K562 (cell line): Measurements from ENCODE around the gene TTYH2. TPM values are rescaled to one million over a fixed set of nuclear protein-coding genes. Genes with fewer than 3 reads are reported as not detected.
A peak's percentile ranks its signal among the peaks of the same experiment; 100 is the strongest.

ENCODE experiments used
- ATAC-seq: fragments of 200-7000 bp; cut with Tn5 transposase; 3 replicates; pipeline ENCODE4 v1.9.1; 2020; ENCODE audit warnings: moderate library complexity
- BruUV-seq: library from RNA; stranded (reverse); fragments of 400-500 nt; replicated peaks from 2 replicates; lab custom pipeline; 2021; lab: Mats Ljungman, UMichigan
- CTCF ChIA-PET: fragments of 300-600 bp; formaldehyde crosslinking; extraction: SDS; loops from one replicate; lab custom pipeline; 2021; ENCODE audit warnings: low intra/inter-chr PET ratio; lab: Yijun Ruan, JAX
- POLR2A ChIA-PET: fragments of 300-600, 350-650 bp; sonication (Branson Sonifier 250); formaldehyde crosslinking; extraction: SDS; loops from one replicate; lab custom pipeline; 2021; ENCODE audit warnings: antibody characterized with exemption, inconsistent platforms; lab: Yijun Ruan, JAX
- DNase-seq, 4 experiments: peaks; one replicate each; pipeline versions ENCODE4 v3.0.0 to v3.0.0-alpha.2; 2011 to 2018; ENCODE audit warnings: low spot score in 3 of 4, mixed read lengths in 3 of 4; ENCODE audit errors: extremely low read depth in 1 of 4
- FAIRE-seq: peaks from 2 replicates; lab custom pipeline; 2011; peaks lifted over from hg19 to GRCh38; lab: Jason Lieb, UNC
- H2AFZ ChIP-seq: 2 replicates; pipeline ENCODE4 v1.6.0; 2011; ENCODE audit warnings: low read depth, low read length, control low read depth, inconsistent platforms
- H3K27ac ChIP-seq: fragments of 200-600 bp; 3 replicates; pipeline ENCODE4 v1.8.0; 2011; ENCODE audit warnings: low read depth, mild to moderate bottlenecking, control low read depth, inconsistent platforms, low read length, moderate library complexity, mixed read lengths; ENCODE audit errors: extremely low read depth
- H3K27me3 ChIP-seq, 2 experiments: fragments of 300-600 bp in 1 of 2; 2 replicates in 1 of 2; 3 replicates in 1 of 2; pipeline versions ENCODE4 v1.6.0 to v1.8.0; 2011; ENCODE audit warnings: inconsistent platforms in 2 of 2, low read length in 2 of 2, mild to moderate bottlenecking in 1 of 2, mixed read lengths in 1 of 2, moderate library complexity in 1 of 2; ENCODE audit not compliant: control insufficient read depth in 2 of 2, insufficient read depth in 2 of 2
- H3K36me3 ChIP-seq: fragments of 300-600 bp; 3 replicates; pipeline ENCODE4 v1.8.0; 2011; ENCODE audit warnings: mild to moderate bottlenecking, low read length, inconsistent platforms; ENCODE audit not compliant: control insufficient read depth, insufficient read depth
- H3K4me1 ChIP-seq, 2 experiments: fragments of 200-600 bp in 1 of 2; replicated peaks in 1 of 2; 2 replicates in 1 of 2; 3 replicates in 1 of 2; pipeline versions ENCODE4 v1.5.1 to v1.8.0; 2011; ENCODE audit warnings: inconsistent platforms in 2 of 2, low read length in 2 of 2, mild to moderate bottlenecking in 1 of 2, mixed read lengths in 1 of 2, moderate library complexity in 1 of 2; ENCODE audit not compliant: control insufficient read depth in 2 of 2, insufficient read depth in 2 of 2
- H3K4me2 ChIP-seq: 2 replicates; pipeline ENCODE4 v1.6.1; 2011; ENCODE audit warnings: low read length, control low read depth, inconsistent platforms, mixed read lengths; ENCODE audit not compliant: insufficient read depth
- H3K4me3 ChIP-seq: fragments of 200-600 bp; sonication (generic), shearing (Covaris generic); 2 replicates; pipeline ENCODE4 v1.5.1; 2016; ENCODE audit warnings: control low read depth, inconsistent platforms
- H3K79me2 ChIP-seq: fragments of 200-600 bp; 3 replicates; pipeline ENCODE4 v1.8.0; 2011; ENCODE audit warnings: low read length, inconsistent platforms; ENCODE audit not compliant: control insufficient read depth, insufficient read depth
- H3K9ac ChIP-seq, 2 experiments: 2 replicates each; pipeline versions ENCODE4 v1.6.0 to v1.6.1; 2011; ENCODE audit warnings: low read depth in 2 of 2, low read length in 2 of 2, control low read depth in 1 of 2, inconsistent platforms in 1 of 2, mild to moderate bottlenecking in 1 of 2, mixed read lengths in 1 of 2; ENCODE audit not compliant: insufficient read depth in 1 of 2
- H3K9me1 ChIP-seq: one replicate; pipeline ENCODE4 v1.6.0; 2011; ENCODE audit warnings: inconsistent platforms, mild to moderate bottlenecking, low read length, moderate library complexity; ENCODE audit not compliant: control insufficient read depth, insufficient read depth
- H3K9me3 ChIP-seq: replicated peaks from 2 replicates; pipeline ENCODE4 v1.5.1; 2011; ENCODE audit warnings: low read depth, low read length, inconsistent platforms; ENCODE audit not compliant: control insufficient read depth, insufficient read depth
- H4K20me1 ChIP-seq: replicated peaks from 2 replicates; pipeline ENCODE4 v1.6.1; 2011; ENCODE audit warnings: low read length, inconsistent platforms, mixed read lengths; ENCODE audit not compliant: control insufficient read depth, insufficient read depth
- BDP1 ChIP-seq: IDR thresholded peaks from 3 replicates; pipeline ENCODE4 v1.6.1; 2011; ENCODE audit not compliant: insufficient read length, insufficient read depth
- BRD4 ChIP-seq: fragments of 200-600 bp; sonication (generic); IDR thresholded peaks from 2 replicates; pipeline ENCODE4 v1.6.1; 2017; ENCODE audit warnings: inconsistent platforms
- EP300 ChIP-seq: IDR thresholded peaks from 2 replicates; pipeline ENCODE4 v1.6.1; 2012; ENCODE audit warnings: low read length, improper control_type of control experiment
- ETV1 ChIP-seq: fragments of 450-650 bp; conservative IDR thresholded peaks from 2 replicates; pipeline ENCODE4 v1.6.1; 2016; ENCODE audit warnings: missing genetic modification characterization, control low read depth, low read depth, missing compliant biosample characterization
- HDAC3 ChIP-seq: fragments of 450-650 bp; IDR thresholded peaks from 2 replicates; pipeline ENCODE4 v1.6.1; 2018; ENCODE audit warnings: borderline replicate concordance, mild to moderate bottlenecking, moderate library complexity; ENCODE audit not compliant: partially characterized antibody
- MCM3 ChIP-seq: fragments of 450-650 bp; IDR thresholded peaks from 2 replicates; pipeline ENCODE4 v1.6.1; 2016
- NR1H2 ChIP-seq: sonication (generic); formaldehyde crosslinking; IDR thresholded peaks from 2 replicates; pipeline ENCODE4 v1.4.0; 2020; ENCODE audit warnings: mild to moderate bottlenecking, missing genetic modification reagents
- POLR2B ChIP-seq: fragments of 450-650 bp; IDR thresholded peaks from 2 replicates; pipeline ENCODE4 v1.6.1; 2018; ENCODE audit warnings: low read depth; ENCODE audit not compliant: partially characterized antibody
- SIN3A ChIP-seq, 2 experiments: fragments of 150-350 bp in 1 of 2; IDR thresholded peaks; 2 replicates each; pipeline ENCODE4 v1.6.1; 2011 to 2016; ENCODE audit warnings: borderline replicate concordance in 2 of 2, low read depth in 2 of 2, low read length in 2 of 2, mild to moderate bottlenecking in 2 of 2, moderate library complexity in 2 of 2; ENCODE audit not compliant: control insufficient read depth in 1 of 2
- SMARCB1 ChIP-seq: IDR thresholded peaks from 2 replicates; pipeline ENCODE4 v1.6.1; 2011; ENCODE audit warnings: improper control_type of control experiment, low read depth; ENCODE audit not compliant: insufficient read length
- TSC22D4 ChIP-seq: fragments of 450-650 bp; IDR thresholded peaks from 2 replicates; pipeline ENCODE4 v1.6.1; 2016; ENCODE audit warnings: missing genetic modification characterization, missing biosample characterization, control low read depth
- ZNF445 ChIP-seq: fragments of 250-450 bp; sonication (Bioruptor Pico); IDR thresholded peaks from 2 replicates; pipeline ENCODE4 v1.4.0; 2020; ENCODE audit warnings: low read depth, mild to moderate bottlenecking, moderate library complexity
- ZSCAN29 ChIP-seq: fragments of 450-650 bp; IDR thresholded peaks from 2 replicates; pipeline ENCODE4 v1.6.1; 2017
- WGBS: fragments of 100-300 bp; shearing (Covaris generic); methylation state at CpG from one replicate; pipeline ENCODE4 v1.1.6; 2016; ENCODE audit warnings: low coverage, mixed read lengths; ENCODE audit not compliant: insufficient coverage; ENCODE audit errors: missing lambda C conversion rate; 5-methylcytosine and 5-hydroxymethylcytosine counted together
- in situ Hi-C: fragments of 300-500 bp; cut with MboI; formaldehyde crosslinking; loops from 4 replicates; pipeline ENCODE4 v1.15.0; 2018; ENCODE audit warnings: inconsistent platforms, mixed read lengths
- intact Hi-C: fragments of 100-400 bp; cut with micrococcal nuclease; formaldehyde crosslinking; loops from 2 replicates; pipeline ENCODE4 v1.14.2; 2022
- polyA plus RNA-seq, 8 experiments: library from polyadenylated mRNA; depleted of rRNA in 4 of 8; stranded (reverse) in 5 of 8; unstranded in 3 of 8; fragments of >200 nt; fragmentation: Nextera tagmentation in 2 of 8; fragmentation: Illumina TruSeq in 1 of 8; extraction: Ambion mirVana in 2 of 8; extraction: Trizol in 1 of 8; gene quantifications; 2 replicates each; pipeline versions ENCODE4 v1.2.1 to v1.2.3, GENCODE V29; 2011 to 2014; ENCODE audit warnings: inconsistent platforms in 1 of 8, missing spikeins in 1 of 8
- total RNA-seq, 7 experiments: library from RNA; depleted of rRNA in 6 of 7; stranded (reverse); fragments of >200 nt in 6 of 7; fragmentation: Illumina TruSeq in 2 of 7; extraction: Trizol in 2 of 7; gene quantifications; 2 replicates each; pipeline versions ENCODE4 v1.2.1 to v1.2.3, GENCODE V29; 2011 to 2021; ENCODE audit warnings: low replicate concordance in 1 of 7
- TF ChIP-seq, protein P1 (sequence below): fragments of 450-650 bp; IDR thresholded peaks from 2 replicates; pipeline ENCODE4 v1.6.1; 2018; ENCODE audit warnings: mild to moderate bottlenecking, low read depth; ENCODE audit not compliant: partially characterized antibody

The TTYH2 gene
- total and polyA plus RNA-seq, 9 of the 15 experiments (the other 6 are each of a cell fraction or from before 2014, with no cell fraction given): 0.03 to 2.0 (median 0.91) TPM

DNA sequence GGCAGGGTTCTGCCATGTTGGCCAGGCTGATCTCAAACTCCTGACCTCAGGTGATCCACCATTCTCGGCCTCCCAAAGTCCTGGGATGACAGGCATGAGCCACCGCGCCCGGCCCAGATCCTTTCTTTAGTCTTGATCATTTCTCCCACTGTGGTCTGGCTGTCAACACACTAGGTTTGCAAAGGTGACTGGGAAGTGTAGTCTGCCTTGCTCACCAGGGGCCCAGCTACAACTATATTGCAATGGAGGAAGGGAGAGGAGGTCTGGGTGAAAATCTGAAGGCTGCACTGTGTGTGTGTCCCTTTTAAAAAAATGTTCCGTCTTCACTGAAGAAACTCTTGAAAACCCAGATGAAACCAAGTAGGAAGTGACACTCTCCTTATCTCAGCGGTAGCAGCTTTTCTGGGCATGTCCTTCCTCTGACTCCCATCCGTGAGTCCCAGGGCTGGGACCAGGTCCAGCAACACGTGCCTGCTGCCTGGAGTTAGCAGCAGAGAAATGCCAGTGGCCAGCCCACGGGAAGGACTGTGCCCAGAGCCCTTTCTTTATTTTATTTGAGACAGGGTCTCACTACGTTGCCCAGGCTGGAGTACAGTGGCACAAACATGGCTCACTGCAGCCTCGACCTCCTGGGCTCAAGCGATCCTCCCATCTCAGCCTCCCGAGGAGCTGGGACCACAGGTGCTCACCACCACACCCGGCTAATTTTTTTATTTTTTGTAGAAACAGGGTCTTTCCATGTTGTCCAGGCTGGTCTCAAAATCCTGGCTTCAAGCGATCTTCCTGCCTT, 94.8 kb downstream of the TTYH2 start (continued):
- no peak for TF ChIP-seq HDAC3
- TF ChIP-seq NR1H2 (CRISPR knock-in tag): no peak
- TF ChIP-seq, protein P1, sequence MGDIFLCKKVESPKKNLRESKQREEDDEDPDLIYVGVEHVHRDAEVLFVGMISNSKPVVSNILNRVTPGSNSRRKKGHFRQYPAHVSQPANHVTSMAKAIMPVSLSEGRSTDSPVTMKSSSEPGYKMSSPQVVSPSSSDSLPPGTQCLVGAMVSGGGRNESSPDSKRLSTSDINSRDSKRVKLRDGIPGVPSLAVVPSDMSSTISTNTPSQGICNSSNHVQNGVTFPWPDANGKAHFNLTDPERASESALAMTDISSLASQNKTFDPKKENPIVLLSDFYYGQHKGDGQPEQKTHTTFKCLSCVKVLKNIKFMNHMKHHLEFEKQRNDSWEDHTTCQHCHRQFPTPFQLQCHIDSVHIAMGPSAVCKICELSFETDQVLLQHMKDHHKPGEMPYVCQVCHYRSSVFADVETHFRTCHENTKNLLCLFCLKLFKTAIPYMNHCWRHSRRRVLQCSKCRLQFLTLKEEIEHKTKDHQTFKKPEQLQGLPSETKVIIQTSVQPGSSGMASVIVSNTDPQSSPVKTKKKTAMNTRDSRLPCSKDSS: no peak
- TF ChIP-seq SMARCB1: no peak
- peak; percentile 26; the same call in 1 of the 2 replicates for TF ChIP-seq EP300
- no peak for TF ChIP-seq POLR2B

GRCh38 chr17:74309902-74310301, 96.5 kb downstream of the TTYH2 start:
- intact Hi-C loops: no loop called here
- H3K9ac ChIP-seq: no peak overlapping the region
- CTCF ChIA-PET: no interaction called here
- no peaks in the 10 kb centered on the region for H3K36me3 ChIP-seq
- BruUV-seq: no TSS peak
- H3K4me2 ChIP-seq: no peak overlapping the region
- no peaks in the 10 kb centered on the region for H4K20me1 ChIP-seq
- DNase-seq (no peak), ATAC-seq (no peak)
- TF ChIP-seq ZNF445 (CRISPR knock-in tag) (no peak), ETV1 (tag) (no peak), ZSCAN29 (no peak), SIN3A (IDR thresholded peaks at IDR 0.05; ENCODE audit: borderline replicate concordance in 2 of 2, control insufficient read depth in 1 of 2, low read depth in 2 of 2, low read length in 2 of 2) (no peak), BRD4 (no peak), BDP1 (no peak), MCM3 (no peak), TSC22D4 (tag) (no peak)
- TF ChIP-seq, all 486 proteins: peak for 0
- Histone ChIP-seq H2AFZ (no peak overlapping the region), H3K27ac (no peak overlapping the region), H3K9me3 (peaks cover 5% of the 10 kb centered on the region; the same call in 1 of the 2 replicates), H3K9me1 (no peaks in the 10 kb centered on the region), H3K4me1 (peaks cover 0 to 9% of the 10 kb centered on the region in 2 experiments; a peak in 1 of 5 replicates), H3K27me3 (peaks cover 2 to 30% of the 10 kb centered on the region in 2 experiments; a peak in 4 of 5 replicates), H3K4me3 (no peak overlapping the region), H3K79me2 (no peaks in the 10 kb centered on the region)
- in situ Hi-C loops: no loop called here
- POLR2A ChIA-PET: interaction anchor here (0.6 to 0.7 kb wide), 3 partner anchors 18 to 106 kb away, joined by 3 read pairs; no protein-coding TSS in a partner anchor
- 18% methylated on average over 10 of the region's 12 CpGs for WGBS
- no peak for FAIRE-seq
